Stimulated activated CD8-positive, alpha-beta memory T cell treated with anti-CD3 and anti-CD28 coated beads, Interleukin-2, amount 100 ng/mL, for 48 hours (primary cell): Measurements from ENCODE around the gene SEC61A1.

Experiments used
- DNase-seq, 2 donors: peaks; one replicate each; pipeline ENCODE4 v3.0.0-alpha.2; 2020; ENCODE audit warnings: low read depth in 2 of 2

Gene SEC61A1

GRCh38 chr3:128051837-128052594 is at the start of gene SEC61A1:
Gene SEC61A1, plus strand, starts transcription at chr3:128052437. Its CDS starts 116 bp downstream, at chr3:128052553.
- DNase-seq = peak; percentile 94 to 96

- no peak for DNase-seq
Observed at GRCh38 chr3:128004661-128005060, 47.6 kb upstream of the SEC61A1 start.

GRCh38 chr3:128006061-128007032 is 45.9 kb upstream of the SEC61A1 start:
- DNase-seq = no peak

GRCh38 chr3:128007033-128007424 is 45.2 kb upstream of the SEC61A1 start:
- DNase-seq = no peak

GRCh38 chr3:128009952-128010846 is 42.0 kb upstream of the SEC61A1 start:
- DNase-seq = no peak

- peak in 1 of 2 donors; percentile 8 for DNase-seq
Observed at GRCh38 chr3:128011140-128011539, 41.1 kb upstream of the SEC61A1 start.

GRCh38 chr3:128012050-128012449 is 40.2 kb upstream of the SEC61A1 start:
- no peak for DNase-seq

- DNase-seq = no peak
Observed at GRCh38 chr3:128014548-128014947, 37.7 kb upstream of the SEC61A1 start.

- DNase-seq = no peak
Observed at GRCh38 chr3:128016502-128016901, 35.7 kb upstream of the SEC61A1 start.

- no peak for DNase-seq
Observed at GRCh38 chr3:128021768-128022372, 30.4 kb upstream of the SEC61A1 start.

- no peak for DNase-seq
Observed at GRCh38 chr3:128033102-128033501, 19.1 kb upstream of the SEC61A1 start.

- no peak for DNase-seq
Observed at GRCh38 chr3:128036119-128036518, 16.1 kb upstream of the SEC61A1 start.

GRCh38 chr3:128040041-128040440 is 12.2 kb upstream of the SEC61A1 start:
- DNase-seq = no peak

- no peak for DNase-seq
Observed at GRCh38 chr3:128040660-128041059, 11.6 kb upstream of the SEC61A1 start.

GRCh38 chr3:128041344-128041743 is 10.9 kb upstream of the SEC61A1 start:
- no peak for DNase-seq

GRCh38 chr3:128050597-128050996 is 1.6 kb upstream of the SEC61A1 start:
- no peak for DNase-seq

GRCh38 chr3:128051459-128051836 is 789 bp upstream of the SEC61A1 start:
- no peak for DNase-seq

- DNase-seq = no peak
Observed at GRCh38 chr3:128052595-128053351, 536 bp downstream of the SEC61A1 start.

GRCh38 chr3:128053614-128054013 is 1.4 kb downstream of the SEC61A1 start:
- DNase-seq = no peak

GRCh38 chr3:128054367-128054766 is 2.1 kb downstream of the SEC61A1 start:
- no peak for DNase-seq

GRCh38 chr3:128056258-128056657 is 4.0 kb downstream of the SEC61A1 start:
- no peak for DNase-seq
